Peyer's patch (tissue), 4 donors: ENCODE measurements around the gene PTPRJ.

Experiments used
- CTCF ChIP-seq, 6 experiments: fragments of 450-650 bp in 4 of 6; fragments of 200-600 bp in 2 of 6; sonication (generic) in 1 of 6; IDR thresholded peaks; one replicate each; pipeline ENCODE4 v1.5.1; 2017 to 2019; ENCODE audit warnings: antibody characterized with exemption in 6 of 6, mild to moderate bottlenecking in 3 of 6, moderate library complexity in 1 of 6
- POLR2A ChIP-seq, 2 donors: fragments of 450-650 bp; IDR thresholded peaks; one replicate each; pipeline ENCODE4 v1.5.1; 2017; ENCODE audit warnings: antibody characterized with exemption in 2 of 2, mild to moderate bottlenecking in 2 of 2, moderate library complexity in 2 of 2

- TF ChIP-seq CTCF (IDR thresholded peaks at IDR 0.05) (no peak), POLR2A (IDR thresholded peaks at IDR 0.05) (no peak)
These were observed 94.2 kb downstream of the PTPRJ start for GRCh38 chr11:48074425-48075181.
